ENCODE data around the gene WNT9B. TPM values are rescaled to one million over a fixed set of nuclear protein-coding genes. Genes with fewer than 3 reads are reported as not detected.

Gene WNT9B
- total and polyA plus RNA-seq, 4 donors = 0.08 to 0.14 (median 0.10) TPM; not detected in 1

DNA sequence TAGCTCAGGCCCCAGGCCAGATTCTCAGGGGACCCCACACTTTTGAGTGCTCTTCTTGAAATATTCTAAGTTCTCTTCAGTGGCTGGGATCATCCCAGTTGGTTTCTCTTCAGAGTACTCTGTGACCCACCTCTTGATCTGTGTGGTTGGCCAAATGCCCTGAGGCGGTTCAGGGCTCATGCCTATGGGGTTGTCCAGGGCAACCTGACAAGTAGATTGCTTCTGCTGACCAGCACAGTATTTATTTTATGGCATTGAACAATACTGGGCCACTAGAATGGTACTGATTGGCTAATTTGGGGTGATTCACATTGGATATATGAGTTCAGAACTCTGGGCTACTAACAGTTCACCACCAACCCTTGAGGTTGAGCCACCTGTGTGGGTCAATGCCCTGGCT lies 64.2 kb downstream of the WNT9B start (continued):
- TF ChIP-seq, protein P1, sequence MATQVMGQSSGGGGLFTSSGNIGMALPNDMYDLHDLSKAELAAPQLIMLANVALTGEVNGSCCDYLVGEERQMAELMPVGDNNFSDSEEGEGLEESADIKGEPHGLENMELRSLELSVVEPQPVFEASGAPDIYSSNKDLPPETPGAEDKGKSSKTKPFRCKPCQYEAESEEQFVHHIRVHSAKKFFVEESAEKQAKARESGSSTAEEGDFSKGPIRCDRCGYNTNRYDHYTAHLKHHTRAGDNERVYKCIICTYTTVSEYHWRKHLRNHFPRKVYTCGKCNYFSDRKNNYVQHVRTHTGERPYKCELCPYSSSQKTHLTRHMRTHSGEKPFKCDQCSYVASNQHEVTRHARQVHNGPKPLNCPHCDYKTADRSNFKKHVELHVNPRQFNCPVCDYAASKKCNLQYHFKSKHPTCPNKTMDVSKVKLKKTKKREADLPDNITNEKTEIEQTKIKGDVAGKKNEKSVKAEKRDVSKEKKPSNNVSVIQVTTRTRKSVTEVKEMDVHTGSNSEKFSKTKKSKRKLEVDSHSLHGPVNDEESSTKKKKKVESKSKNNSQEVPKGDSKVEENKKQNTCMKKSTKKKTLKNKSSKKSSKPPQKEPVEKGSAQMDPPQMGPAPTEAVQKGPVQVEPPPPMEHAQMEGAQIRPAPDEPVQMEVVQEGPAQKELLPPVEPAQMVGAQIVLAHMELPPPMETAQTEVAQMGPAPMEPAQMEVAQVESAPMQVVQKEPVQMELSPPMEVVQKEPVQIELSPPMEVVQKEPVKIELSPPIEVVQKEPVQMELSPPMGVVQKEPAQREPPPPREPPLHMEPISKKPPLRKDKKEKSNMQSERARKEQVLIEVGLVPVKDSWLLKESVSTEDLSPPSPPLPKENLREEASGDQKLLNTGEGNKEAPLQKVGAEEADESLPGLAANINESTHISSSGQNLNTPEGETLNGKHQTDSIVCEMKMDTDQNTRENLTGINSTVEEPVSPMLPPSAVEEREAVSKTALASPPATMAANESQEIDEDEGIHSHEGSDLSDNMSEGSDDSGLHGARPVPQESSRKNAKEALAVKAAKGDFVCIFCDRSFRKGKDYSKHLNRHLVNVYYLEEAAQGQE (IDR thresholded peaks at IDR 0.05) = no peak

DNA sequence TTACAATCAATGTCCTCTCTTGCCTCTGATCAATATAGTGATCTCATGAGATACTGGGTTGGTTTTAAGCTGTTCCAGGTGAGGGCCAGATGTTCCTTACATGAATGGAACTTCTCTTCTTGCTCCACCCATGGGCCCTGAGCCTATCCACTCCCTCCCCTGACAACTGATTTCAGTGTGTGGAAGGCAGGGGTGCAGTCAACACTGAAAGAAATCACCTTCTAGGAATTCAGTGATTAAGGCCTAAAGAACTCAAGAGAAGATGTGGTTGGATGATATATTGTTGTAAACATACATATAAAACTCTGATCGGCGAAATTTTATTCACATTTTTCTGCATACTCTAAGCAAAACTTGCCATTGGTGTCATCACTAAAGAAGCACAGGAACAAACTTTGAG lies 64.8 kb downstream of the WNT9B start:
- no peak for TF ChIP-seq RAD21 (IDR thresholded peaks at IDR 0.05)
- TF ChIP-seq, protein P2, sequence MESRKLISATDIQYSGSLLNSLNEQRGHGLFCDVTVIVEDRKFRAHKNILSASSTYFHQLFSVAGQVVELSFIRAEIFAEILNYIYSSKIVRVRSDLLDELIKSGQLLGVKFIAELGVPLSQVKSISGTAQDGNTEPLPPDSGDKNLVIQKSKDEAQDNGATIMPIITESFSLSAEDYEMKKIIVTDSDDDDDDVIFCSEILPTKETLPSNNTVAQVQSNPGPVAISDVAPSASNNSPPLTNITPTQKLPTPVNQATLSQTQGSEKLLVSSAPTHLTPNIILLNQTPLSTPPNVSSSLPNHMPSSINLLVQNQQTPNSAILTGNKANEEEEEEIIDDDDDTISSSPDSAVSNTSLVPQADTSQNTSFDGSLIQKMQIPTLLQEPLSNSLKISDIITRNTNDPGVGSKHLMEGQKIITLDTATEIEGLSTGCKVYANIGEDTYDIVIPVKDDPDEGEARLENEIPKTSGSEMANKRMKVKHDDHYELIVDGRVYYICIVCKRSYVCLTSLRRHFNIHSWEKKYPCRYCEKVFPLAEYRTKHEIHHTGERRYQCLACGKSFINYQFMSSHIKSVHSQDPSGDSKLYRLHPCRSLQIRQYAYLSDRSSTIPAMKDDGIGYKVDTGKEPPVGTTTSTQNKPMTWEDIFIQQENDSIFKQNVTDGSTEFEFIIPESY (IDR thresholded peaks at IDR 0.05) = no peak
- TF ChIP-seq RXRA (IDR thresholded peaks at IDR 0.05) = no peak
- no peak for TF ChIP-seq SP1 (IDR thresholded peaks at IDR 0.05)
- no peak for TF ChIP-seq HNF4A (conservative IDR thresholded peaks at IDR 0.05)
- no peak for TF ChIP-seq EGR1 (IDR thresholded peaks at IDR 0.05; ENCODE audit: low read depth in 2 of 2)
- no peak for TF ChIP-seq JUND (IDR thresholded peaks at IDR 0.05)
- no peak for TF ChIP-seq YY1 (IDR thresholded peaks at IDR 0.05)
- no peak for TF ChIP-seq CTCF (IDR thresholded peaks at IDR 0.05; ENCODE audit: low read depth, low read length, missing input control)
- TF ChIP-seq TAF1 (conservative IDR thresholded peaks at IDR 0.05) = no peak
- no peak for TF ChIP-seq GABPA (IDR thresholded peaks at IDR 0.05 in 1 of 2, conservative IDR thresholded peaks at IDR 0.05 in 1 of 2)
- no peak for TF ChIP-seq NR2F2 (IDR thresholded peaks at IDR 0.05)
- TF ChIP-seq, protein P3, sequence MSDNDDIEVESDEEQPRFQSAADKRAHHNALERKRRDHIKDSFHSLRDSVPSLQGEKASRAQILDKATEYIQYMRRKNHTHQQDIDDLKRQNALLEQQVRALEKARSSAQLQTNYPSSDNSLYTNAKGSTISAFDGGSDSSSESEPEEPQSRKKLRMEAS (IDR thresholded peaks at IDR 0.05) = no peak
- TF ChIP-seq, protein P1 (IDR thresholded peaks at IDR 0.05) = no peak
- no peaks in the 10 kb centered on the region for H3K4me1 ChIP-seq (ENCODE audit: control insufficient read depth in 4 of 4, insufficient read depth in 4 of 4, low read length in 3 of 4)
- no peak overlapping the region for H3K27ac ChIP-seq (ENCODE audit: low read depth in 1 of 2, low read length in 2 of 2)
- no peaks in the 10 kb centered on the region for H3K27me3 ChIP-seq (ENCODE audit: control insufficient read depth in 4 of 4, insufficient read depth in 4 of 4, low read length in 3 of 4)
- no peaks in the 10 kb centered on the region for H3K36me3 ChIP-seq (ENCODE audit: control insufficient read depth in 4 of 4, insufficient read depth in 3 of 4, low read depth in 1 of 4, low read length in 3 of 4)
- no peak overlapping the region for H3K4me3 ChIP-seq (ENCODE audit: low read depth in 1 of 3, low read length in 3 of 3)
- no peak overlapping the region for H3K9ac ChIP-seq (ENCODE audit: low read depth in 1 of 2, low read length in 2 of 2)
- H3K9me3 ChIP-seq (ENCODE audit: control insufficient read depth in 4 of 4, low read length in 3 of 4) = no peaks in the 10 kb centered on the region
- DNase-seq (ENCODE audit: low spot score) = no peak
- WGBS = 89% methylated on average over 2 of the region's 2 CpGs

All from liver (tissue), 9 donors.